ENCODE data around the gene SUN1.

DNA sequence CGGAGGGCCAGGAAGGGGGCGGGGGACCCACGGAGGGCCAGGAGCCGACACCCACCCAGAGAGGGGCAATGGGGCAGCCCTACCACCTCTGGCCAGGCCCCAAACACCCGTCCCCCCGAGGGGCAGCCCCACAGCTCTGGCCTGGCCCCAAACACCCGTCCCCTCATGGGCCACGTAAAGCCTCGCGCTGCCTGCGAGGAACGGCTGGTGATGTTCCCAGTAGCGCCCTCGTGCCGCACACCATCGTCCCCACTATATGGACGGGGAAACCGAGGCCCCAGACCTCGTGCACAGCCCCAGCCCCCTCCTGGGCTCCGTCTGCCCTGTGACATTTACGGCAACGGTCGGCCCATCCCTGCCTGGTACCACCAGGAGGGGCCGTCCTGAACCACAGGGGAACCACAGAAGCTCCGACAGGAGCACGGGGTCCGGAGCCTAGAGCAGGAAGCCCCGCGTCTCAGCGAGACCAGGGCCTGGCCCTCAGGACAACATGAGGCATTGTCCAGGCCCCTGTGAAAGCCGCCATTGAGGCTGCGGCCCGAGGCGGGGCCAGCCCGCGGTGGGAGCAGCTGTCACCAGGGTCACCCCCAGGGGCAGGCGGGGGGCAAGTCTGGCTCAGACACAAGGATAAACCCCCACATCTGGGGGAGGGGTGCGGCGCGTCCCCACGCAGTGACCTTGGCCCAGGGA, 79.7 kb downstream of the SUN1 start:
- TF ChIP-seq, protein P1, sequence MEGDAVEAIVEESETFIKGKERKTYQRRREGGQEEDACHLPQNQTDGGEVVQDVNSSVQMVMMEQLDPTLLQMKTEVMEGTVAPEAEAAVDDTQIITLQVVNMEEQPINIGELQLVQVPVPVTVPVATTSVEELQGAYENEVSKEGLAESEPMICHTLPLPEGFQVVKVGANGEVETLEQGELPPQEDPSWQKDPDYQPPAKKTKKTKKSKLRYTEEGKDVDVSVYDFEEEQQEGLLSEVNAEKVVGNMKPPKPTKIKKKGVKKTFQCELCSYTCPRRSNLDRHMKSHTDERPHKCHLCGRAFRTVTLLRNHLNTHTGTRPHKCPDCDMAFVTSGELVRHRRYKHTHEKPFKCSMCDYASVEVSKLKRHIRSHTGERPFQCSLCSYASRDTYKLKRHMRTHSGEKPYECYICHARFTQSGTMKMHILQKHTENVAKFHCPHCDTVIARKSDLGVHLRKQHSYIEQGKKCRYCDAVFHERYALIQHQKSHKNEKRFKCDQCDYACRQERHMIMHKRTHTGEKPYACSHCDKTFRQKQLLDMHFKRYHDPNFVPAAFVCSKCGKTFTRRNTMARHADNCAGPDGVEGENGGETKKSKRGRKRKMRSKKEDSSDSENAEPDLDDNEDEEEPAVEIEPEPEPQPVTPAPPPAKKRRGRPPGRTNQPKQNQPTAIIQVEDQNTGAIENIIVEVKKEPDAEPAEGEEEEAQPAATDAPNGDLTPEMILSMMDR (tag by site-specific recombination; IDR thresholded peaks at IDR 0.05) = no peak
- TF ChIP-seq ZNF501 (tag by site-specific recombination; IDR thresholded peaks at IDR 0.05) (no peak), BCL11A (tag by site-specific recombination; IDR thresholded peaks at IDR 0.05; ENCODE audit: low read depth) (no peak), ZBTB17 (tag by site-specific recombination; IDR thresholded peaks at IDR 0.05) (no peak), PRDM1 (tag by site-specific recombination; IDR thresholded peaks at IDR 0.05) (no peak), ZNF146 (tag by site-specific recombination; IDR thresholded peaks at IDR 0.05) (no peak), ZNF324 (tag by site-specific recombination; IDR thresholded peaks at IDR 0.05) (no peak)
- TF ChIP-seq, protein P2, sequence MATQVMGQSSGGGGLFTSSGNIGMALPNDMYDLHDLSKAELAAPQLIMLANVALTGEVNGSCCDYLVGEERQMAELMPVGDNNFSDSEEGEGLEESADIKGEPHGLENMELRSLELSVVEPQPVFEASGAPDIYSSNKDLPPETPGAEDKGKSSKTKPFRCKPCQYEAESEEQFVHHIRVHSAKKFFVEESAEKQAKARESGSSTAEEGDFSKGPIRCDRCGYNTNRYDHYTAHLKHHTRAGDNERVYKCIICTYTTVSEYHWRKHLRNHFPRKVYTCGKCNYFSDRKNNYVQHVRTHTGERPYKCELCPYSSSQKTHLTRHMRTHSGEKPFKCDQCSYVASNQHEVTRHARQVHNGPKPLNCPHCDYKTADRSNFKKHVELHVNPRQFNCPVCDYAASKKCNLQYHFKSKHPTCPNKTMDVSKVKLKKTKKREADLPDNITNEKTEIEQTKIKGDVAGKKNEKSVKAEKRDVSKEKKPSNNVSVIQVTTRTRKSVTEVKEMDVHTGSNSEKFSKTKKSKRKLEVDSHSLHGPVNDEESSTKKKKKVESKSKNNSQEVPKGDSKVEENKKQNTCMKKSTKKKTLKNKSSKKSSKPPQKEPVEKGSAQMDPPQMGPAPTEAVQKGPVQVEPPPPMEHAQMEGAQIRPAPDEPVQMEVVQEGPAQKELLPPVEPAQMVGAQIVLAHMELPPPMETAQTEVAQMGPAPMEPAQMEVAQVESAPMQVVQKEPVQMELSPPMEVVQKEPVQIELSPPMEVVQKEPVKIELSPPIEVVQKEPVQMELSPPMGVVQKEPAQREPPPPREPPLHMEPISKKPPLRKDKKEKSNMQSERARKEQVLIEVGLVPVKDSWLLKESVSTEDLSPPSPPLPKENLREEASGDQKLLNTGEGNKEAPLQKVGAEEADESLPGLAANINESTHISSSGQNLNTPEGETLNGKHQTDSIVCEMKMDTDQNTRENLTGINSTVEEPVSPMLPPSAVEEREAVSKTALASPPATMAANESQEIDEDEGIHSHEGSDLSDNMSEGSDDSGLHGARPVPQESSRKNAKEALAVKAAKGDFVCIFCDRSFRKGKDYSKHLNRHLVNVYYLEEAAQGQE (tag by site-specific recombination; IDR thresholded peaks at IDR 0.05) = no peak
- TF ChIP-seq, protein P3, sequence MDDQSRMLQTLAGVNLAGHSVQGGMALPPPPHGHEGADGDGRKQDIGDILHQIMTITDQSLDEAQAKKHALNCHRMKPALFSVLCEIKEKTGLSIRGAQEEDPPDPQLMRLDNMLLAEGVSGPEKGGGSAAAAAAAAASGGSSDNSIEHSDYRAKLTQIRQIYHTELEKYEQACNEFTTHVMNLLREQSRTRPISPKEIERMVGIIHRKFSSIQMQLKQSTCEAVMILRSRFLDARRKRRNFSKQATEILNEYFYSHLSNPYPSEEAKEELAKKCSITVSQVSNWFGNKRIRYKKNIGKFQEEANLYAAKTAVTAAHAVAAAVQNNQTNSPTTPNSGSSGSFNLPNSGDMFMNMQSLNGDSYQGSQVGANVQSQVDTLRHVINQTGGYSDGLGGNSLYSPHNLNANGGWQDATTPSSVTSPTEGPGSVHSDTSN (CRISPR knock-in tag; IDR thresholded peaks at IDR 0.05) = no peak

Data from HEK293 (cell line).